ENCODE data around the gene DNAJC25. TPM values are rescaled to one million over a fixed set of nuclear protein-coding genes. Genes with fewer than 3 reads are reported as not detected.

Gene DNAJC25
- total RNA-seq, 1 experiment from 2014 or later, result 6.1 TPM

GRCh38 chr9:111678293-111678692 lies 47.2 kb downstream of the DNAJC25 start:
- CTCF ChIA-PET, result interaction anchor here (0.6 kb wide), 1 partner anchor 18 kb away, joined by 12 read pairs; no protein-coding TSS in a partner anchor
- Histone ChIP-seq H3K27me3 (replicated peaks; ENCODE audit: insufficient read depth, low read depth, low read length, poor library complexity) (no peaks in the 10 kb centered on the region), H3K27ac (ENCODE audit: low read depth, low read length, poor library complexity, severe bottlenecking) (no peak overlapping the region), H3K36me3 (ENCODE audit: insufficient read depth, low read length, poor library complexity, severe bottlenecking) (no peaks in the 10 kb centered on the region), H3K9me3 (ENCODE audit: low read depth, low read length, poor library complexity, severe bottlenecking) (no peaks in the 10 kb centered on the region), H3K4me1 (ENCODE audit: insufficient read depth, low read length, poor library complexity, severe bottlenecking) (no peaks in the 10 kb centered on the region), H3K4me3 (ENCODE audit: low read depth, low read length, poor library complexity, severe bottlenecking) (no peak overlapping the region)
- intact Hi-C loops (cut with micrococcal nuclease; ENCODE audit: unreplicated experiment), result no loop called here
- TF ChIP-seq EZH2 (IDR thresholded peaks at IDR 0.05; ENCODE audit: borderline replicate concordance, low read depth, low read length, poor library complexity, severe bottlenecking) (no peak), CTCF (conservative IDR thresholded peaks at IDR 0.05; ENCODE audit: low read depth, low read length) (no peak)
- POLR2A ChIA-PET (ENCODE audit: low non-redundant PET), result no interaction called here
- no TSS peak for BruUV-seq (replicated peaks)
- DNase-seq (ENCODE audit: low spot score), result no peak

GRCh38 chr9:111679199-111679598 lies 48.1 kb downstream of the DNAJC25 start:
- Histone ChIP-seq H3K36me3 (ENCODE audit: insufficient read depth, low read length, poor library complexity, severe bottlenecking) (no peaks in the 10 kb centered on the region), H3K27ac (ENCODE audit: low read depth, low read length, poor library complexity, severe bottlenecking) (no peak overlapping the region), H3K27me3 (replicated peaks; ENCODE audit: insufficient read depth, low read depth, low read length, poor library complexity) (no peaks in the 10 kb centered on the region), H3K4me1 (ENCODE audit: insufficient read depth, low read length, poor library complexity, severe bottlenecking) (no peaks in the 10 kb centered on the region), H3K4me3 (ENCODE audit: low read depth, low read length, poor library complexity, severe bottlenecking) (no peak overlapping the region), H3K9me3 (ENCODE audit: low read depth, low read length, poor library complexity, severe bottlenecking) (no peaks in the 10 kb centered on the region)
- POLR2A ChIA-PET (ENCODE audit: low non-redundant PET), result no interaction called here
- no peak for TF ChIP-seq EZH2 (IDR thresholded peaks at IDR 0.05; ENCODE audit: borderline replicate concordance, low read depth, low read length, poor library complexity, severe bottlenecking)
- TF ChIP-seq CTCF (conservative IDR thresholded peaks at IDR 0.05; ENCODE audit: low read depth, low read length), result no peak
- CTCF ChIA-PET, result no interaction called here
- BruUV-seq (replicated peaks), result no TSS peak
- no peak for DNase-seq (ENCODE audit: low spot score)
- intact Hi-C loops (cut with micrococcal nuclease; ENCODE audit: unreplicated experiment), result no loop called here

GRCh38 chr9:111683392-111683791 lies 52.3 kb downstream of the DNAJC25 start:
- intact Hi-C loops (cut with micrococcal nuclease; ENCODE audit: unreplicated experiment), result no loop called here
- BruUV-seq (replicated peaks), result no TSS peak
- H3K9me3 ChIP-seq (ENCODE audit: low read depth, low read length, poor library complexity, severe bottlenecking), result no peaks in the 10 kb centered on the region
- no peak overlapping the region for H3K27ac ChIP-seq (ENCODE audit: low read depth, low read length, poor library complexity, severe bottlenecking)
- H3K4me3 ChIP-seq (ENCODE audit: low read depth, low read length, poor library complexity, severe bottlenecking), result no peak overlapping the region
- H3K4me1 ChIP-seq (ENCODE audit: insufficient read depth, low read length, poor library complexity, severe bottlenecking), result no peaks in the 10 kb centered on the region
- TF ChIP-seq EZH2 (IDR thresholded peaks at IDR 0.05; ENCODE audit: borderline replicate concordance, low read depth, low read length, poor library complexity, severe bottlenecking), result no peak
- no peak for TF ChIP-seq CTCF (conservative IDR thresholded peaks at IDR 0.05; ENCODE audit: low read depth, low read length)
- no peaks in the 10 kb centered on the region for H3K27me3 ChIP-seq (replicated peaks; ENCODE audit: insufficient read depth, low read depth, low read length, poor library complexity)
- no peak for DNase-seq (ENCODE audit: low spot score)
- ChIA-PET POLR2A (ENCODE audit: low non-redundant PET) (no interaction called here), CTCF (no interaction called here)
- no peaks in the 10 kb centered on the region for H3K36me3 ChIP-seq (ENCODE audit: insufficient read depth, low read length, poor library complexity, severe bottlenecking)

Measured in A673 (cell line).